K562 (cell line): ENCODE measurements around the gene FHIT. TPM values are rescaled to one million over a fixed set of nuclear protein-coding genes. Genes with fewer than 3 reads are reported as not detected.

Source experiments
- ATAC-seq: fragments of 200-7000 bp; cut with Tn5 transposase; 3 replicates; pipeline ENCODE4 v1.9.1; 2020; ENCODE audit warnings: moderate library complexity
- BruUV-seq: library from RNA; stranded (reverse); fragments of 400-500 nt; replicated peaks from 2 replicates; lab custom pipeline; 2021; lab: Mats Ljungman, UMichigan
- CTCF ChIA-PET: fragments of 300-600 bp; formaldehyde crosslinking; extraction: SDS; loops from one replicate; lab custom pipeline; 2021; ENCODE audit warnings: low intra/inter-chr PET ratio; lab: Yijun Ruan, JAX
- POLR2A ChIA-PET: fragments of 300-600, 350-650 bp; sonication (Branson Sonifier 250); formaldehyde crosslinking; extraction: SDS; loops from one replicate; lab custom pipeline; 2021; ENCODE audit warnings: antibody characterized with exemption, inconsistent platforms; lab: Yijun Ruan, JAX
- DNase-seq, 4 experiments: peaks; one replicate each; pipeline versions ENCODE4 v3.0.0 to v3.0.0-alpha.2; 2011 to 2018; ENCODE audit warnings: low spot score in 3 of 4, mixed read lengths in 3 of 4; ENCODE audit errors: extremely low read depth in 1 of 4
- FAIRE-seq: peaks from 2 replicates; lab custom pipeline; 2011; peaks lifted over from hg19 to GRCh38; lab: Jason Lieb, UNC
- H2AFZ ChIP-seq: 2 replicates; pipeline ENCODE4 v1.6.0; 2011; ENCODE audit warnings: low read depth, low read length, control low read depth, inconsistent platforms
- H3K27ac ChIP-seq: fragments of 200-600 bp; 3 replicates; pipeline ENCODE4 v1.8.0; 2011; ENCODE audit warnings: low read depth, mild to moderate bottlenecking, control low read depth, inconsistent platforms, low read length, moderate library complexity, mixed read lengths; ENCODE audit errors: extremely low read depth
- H3K27me3 ChIP-seq, 2 experiments: fragments of 300-600 bp in 1 of 2; 2 replicates in 1 of 2; 3 replicates in 1 of 2; pipeline versions ENCODE4 v1.6.0 to v1.8.0; 2011; ENCODE audit warnings: inconsistent platforms in 2 of 2, low read length in 2 of 2, mild to moderate bottlenecking in 1 of 2, mixed read lengths in 1 of 2, moderate library complexity in 1 of 2; ENCODE audit not compliant: control insufficient read depth in 2 of 2, insufficient read depth in 2 of 2
- H3K36me3 ChIP-seq: fragments of 300-600 bp; 3 replicates; pipeline ENCODE4 v1.8.0; 2011; ENCODE audit warnings: mild to moderate bottlenecking, low read length, inconsistent platforms; ENCODE audit not compliant: control insufficient read depth, insufficient read depth
- H3K4me1 ChIP-seq, 2 experiments: fragments of 200-600 bp in 1 of 2; replicated peaks in 1 of 2; 2 replicates in 1 of 2; 3 replicates in 1 of 2; pipeline versions ENCODE4 v1.5.1 to v1.8.0; 2011; ENCODE audit warnings: inconsistent platforms in 2 of 2, low read length in 2 of 2, mild to moderate bottlenecking in 1 of 2, mixed read lengths in 1 of 2, moderate library complexity in 1 of 2; ENCODE audit not compliant: control insufficient read depth in 2 of 2, insufficient read depth in 2 of 2
- H3K4me2 ChIP-seq: 2 replicates; pipeline ENCODE4 v1.6.1; 2011; ENCODE audit warnings: low read length, control low read depth, inconsistent platforms, mixed read lengths; ENCODE audit not compliant: insufficient read depth
- H3K4me3 ChIP-seq: fragments of 200-600 bp; sonication (generic), shearing (Covaris generic); 2 replicates; pipeline ENCODE4 v1.5.1; 2016; ENCODE audit warnings: control low read depth, inconsistent platforms
- H3K79me2 ChIP-seq: fragments of 200-600 bp; 3 replicates; pipeline ENCODE4 v1.8.0; 2011; ENCODE audit warnings: low read length, inconsistent platforms; ENCODE audit not compliant: control insufficient read depth, insufficient read depth
- H3K9ac ChIP-seq, 2 experiments: 2 replicates each; pipeline versions ENCODE4 v1.6.0 to v1.6.1; 2011; ENCODE audit warnings: low read depth in 2 of 2, low read length in 2 of 2, control low read depth in 1 of 2, inconsistent platforms in 1 of 2, mild to moderate bottlenecking in 1 of 2, mixed read lengths in 1 of 2; ENCODE audit not compliant: insufficient read depth in 1 of 2
- H3K9me1 ChIP-seq: one replicate; pipeline ENCODE4 v1.6.0; 2011; ENCODE audit warnings: inconsistent platforms, mild to moderate bottlenecking, low read length, moderate library complexity; ENCODE audit not compliant: control insufficient read depth, insufficient read depth
- H3K9me3 ChIP-seq: replicated peaks from 2 replicates; pipeline ENCODE4 v1.5.1; 2011; ENCODE audit warnings: low read depth, low read length, inconsistent platforms; ENCODE audit not compliant: control insufficient read depth, insufficient read depth
- H4K20me1 ChIP-seq: replicated peaks from 2 replicates; pipeline ENCODE4 v1.6.1; 2011; ENCODE audit warnings: low read length, inconsistent platforms, mixed read lengths; ENCODE audit not compliant: control insufficient read depth, insufficient read depth
- FOSL1 ChIP-seq: fragments of 200-800 bp; sonication (Bioruptor generic); conservative IDR thresholded peaks from 2 replicates; pipeline ENCODE4 v1.6.1; 2016; ENCODE audit warnings: missing genetic modification characterization, missing compliant biosample characterization
- KAT8 ChIP-seq: fragments of 450-650 bp; IDR thresholded peaks from 2 replicates; pipeline ENCODE4 v1.6.1; 2016; ENCODE audit warnings: low read depth, mild to moderate bottlenecking
- WGBS: fragments of 100-300 bp; shearing (Covaris generic); methylation state at CpG from one replicate; pipeline ENCODE4 v1.1.6; 2016; ENCODE audit warnings: low coverage, mixed read lengths; ENCODE audit not compliant: insufficient coverage; ENCODE audit errors: missing lambda C conversion rate; 5-methylcytosine and 5-hydroxymethylcytosine counted together
- in situ Hi-C: fragments of 300-500 bp; cut with MboI; formaldehyde crosslinking; loops from 4 replicates; pipeline ENCODE4 v1.15.0; 2018; ENCODE audit warnings: inconsistent platforms, mixed read lengths
- intact Hi-C: fragments of 100-400 bp; cut with micrococcal nuclease; formaldehyde crosslinking; loops from 2 replicates; pipeline ENCODE4 v1.14.2; 2022
- polyA plus RNA-seq, 8 experiments: library from polyadenylated mRNA; depleted of rRNA in 4 of 8; stranded (reverse) in 5 of 8; unstranded in 3 of 8; fragments of >200 nt; fragmentation: Nextera tagmentation in 2 of 8; fragmentation: Illumina TruSeq in 1 of 8; extraction: Ambion mirVana in 2 of 8; extraction: Trizol in 1 of 8; gene quantifications; 2 replicates each; pipeline versions ENCODE4 v1.2.1 to v1.2.3, GENCODE V29; 2011 to 2014; ENCODE audit warnings: inconsistent platforms in 1 of 8, missing spikeins in 1 of 8
- total RNA-seq, 7 experiments: library from RNA; depleted of rRNA in 6 of 7; stranded (reverse); fragments of >200 nt in 6 of 7; fragmentation: Illumina TruSeq in 2 of 7; extraction: Trizol in 2 of 7; gene quantifications; 2 replicates each; pipeline versions ENCODE4 v1.2.1 to v1.2.3, GENCODE V29; 2011 to 2021; ENCODE audit warnings: low replicate concordance in 1 of 7
- TF ChIP-seq, protein P1 (sequence below), 3 experiments: IDR thresholded peaks in 2 of 3; conservative IDR thresholded peaks in 1 of 3; 2 replicates each; pipeline ENCODE4 v1.5.1; 2011 to 2012; ENCODE audit warnings: low read length in 3 of 3, mild to moderate bottlenecking in 3 of 3, control low read depth in 2 of 3, improper control_type of control experiment in 1 of 3, inconsistent platforms in 1 of 3, low read depth in 1 of 3, mixed read lengths in 1 of 3, moderate library complexity in 1 of 3; ENCODE audit not compliant: insufficient read depth in 2 of 3

FHIT gene
- total and polyA plus RNA-seq, 9 of the 15 experiments (the other 6 are each of a cell fraction or from before 2014, with no cell fraction given), result 1.7 to 9.1 (median 4.3) TPM

DNA sequence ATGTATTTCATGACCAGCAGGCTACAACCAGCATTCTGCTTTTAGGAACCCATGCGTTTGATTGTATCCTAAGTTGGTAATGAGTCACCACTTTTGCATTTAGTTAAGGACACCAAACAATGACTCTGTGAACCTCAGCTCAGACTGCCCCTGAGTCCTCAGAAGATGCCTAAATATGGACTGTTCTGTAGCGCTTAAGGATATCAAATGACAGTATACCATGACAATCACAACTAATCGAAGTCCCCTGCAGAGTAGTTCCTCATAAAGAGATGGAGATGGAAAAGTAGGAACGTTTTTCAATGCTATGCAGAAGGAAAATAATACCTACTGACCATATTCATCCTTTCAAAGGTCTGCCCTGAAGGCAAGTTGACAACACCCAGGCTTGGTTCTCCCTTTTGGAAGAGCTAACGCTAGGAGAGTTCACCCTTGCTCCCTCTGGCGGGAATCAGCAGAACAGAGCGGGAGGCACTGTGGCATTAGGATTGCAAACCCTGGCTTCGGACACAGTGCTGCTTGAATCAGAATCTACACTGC lies 508.6 kb downstream of the FHIT start:
- intact Hi-C loops, result no loop called here

More for the DNA sequence above, 508.6 kb downstream of the FHIT start:
- CTCF ChIA-PET, result interaction anchor here (0.6 kb wide), 1 partner anchor 50 kb away, joined by 3 read pairs; no protein-coding TSS in a partner anchor
- Histone ChIP-seq H3K9me3 (no peaks in the 10 kb centered on the region), H4K20me1 (no peaks in the 10 kb centered on the region), H3K27ac (no peak overlapping the region), H2AFZ (no peak overlapping the region), H3K4me2 (no peak overlapping the region), H3K79me2 (no peaks in the 10 kb centered on the region), H3K27me3 (no peaks in the 10 kb centered on the region), H3K4me3 (no peak overlapping the region), H3K4me1 (no peaks in the 10 kb centered on the region), H3K9me1 (no peaks in the 10 kb centered on the region), H3K36me3 (no peaks in the 10 kb centered on the region), H3K9ac (no peak overlapping the region)
- TF ChIP-seq KAT8 (no peak), FOSL1 (tag) (0 out of 2 replicates have a peak, but pooled peaks have one; percentile 12)
- TF ChIP-seq, protein P1, sequence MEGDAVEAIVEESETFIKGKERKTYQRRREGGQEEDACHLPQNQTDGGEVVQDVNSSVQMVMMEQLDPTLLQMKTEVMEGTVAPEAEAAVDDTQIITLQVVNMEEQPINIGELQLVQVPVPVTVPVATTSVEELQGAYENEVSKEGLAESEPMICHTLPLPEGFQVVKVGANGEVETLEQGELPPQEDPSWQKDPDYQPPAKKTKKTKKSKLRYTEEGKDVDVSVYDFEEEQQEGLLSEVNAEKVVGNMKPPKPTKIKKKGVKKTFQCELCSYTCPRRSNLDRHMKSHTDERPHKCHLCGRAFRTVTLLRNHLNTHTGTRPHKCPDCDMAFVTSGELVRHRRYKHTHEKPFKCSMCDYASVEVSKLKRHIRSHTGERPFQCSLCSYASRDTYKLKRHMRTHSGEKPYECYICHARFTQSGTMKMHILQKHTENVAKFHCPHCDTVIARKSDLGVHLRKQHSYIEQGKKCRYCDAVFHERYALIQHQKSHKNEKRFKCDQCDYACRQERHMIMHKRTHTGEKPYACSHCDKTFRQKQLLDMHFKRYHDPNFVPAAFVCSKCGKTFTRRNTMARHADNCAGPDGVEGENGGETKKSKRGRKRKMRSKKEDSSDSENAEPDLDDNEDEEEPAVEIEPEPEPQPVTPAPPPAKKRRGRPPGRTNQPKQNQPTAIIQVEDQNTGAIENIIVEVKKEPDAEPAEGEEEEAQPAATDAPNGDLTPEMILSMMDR (IDR thresholded peaks at IDR 0.05 in 2 of 3, conservative IDR thresholded peaks at IDR 0.05 in 1 of 3; ENCODE audit: insufficient read depth in 2 of 3, low read depth in 1 of 3, low read length in 3 of 3), result peak; percentile 16 to 25 (median 20); a peak in 2 of 6 replicates
- DNase-seq (peak in 2 of 4 experiments; percentile 3 to 6), ATAC-seq (peak; percentile 48; the same call in 1 of the 3 replicates), FAIRE-seq (no peak)
- POLR2A ChIA-PET, result no interaction called here
- WGBS, result 43% methylated on average over 2 of the region's 8 CpGs
- in situ Hi-C loops, result no loop called here
- BruUV-seq, result no TSS peak
